ENCODE data around the gene TRPC6.

Gene TRPC6

DNA sequence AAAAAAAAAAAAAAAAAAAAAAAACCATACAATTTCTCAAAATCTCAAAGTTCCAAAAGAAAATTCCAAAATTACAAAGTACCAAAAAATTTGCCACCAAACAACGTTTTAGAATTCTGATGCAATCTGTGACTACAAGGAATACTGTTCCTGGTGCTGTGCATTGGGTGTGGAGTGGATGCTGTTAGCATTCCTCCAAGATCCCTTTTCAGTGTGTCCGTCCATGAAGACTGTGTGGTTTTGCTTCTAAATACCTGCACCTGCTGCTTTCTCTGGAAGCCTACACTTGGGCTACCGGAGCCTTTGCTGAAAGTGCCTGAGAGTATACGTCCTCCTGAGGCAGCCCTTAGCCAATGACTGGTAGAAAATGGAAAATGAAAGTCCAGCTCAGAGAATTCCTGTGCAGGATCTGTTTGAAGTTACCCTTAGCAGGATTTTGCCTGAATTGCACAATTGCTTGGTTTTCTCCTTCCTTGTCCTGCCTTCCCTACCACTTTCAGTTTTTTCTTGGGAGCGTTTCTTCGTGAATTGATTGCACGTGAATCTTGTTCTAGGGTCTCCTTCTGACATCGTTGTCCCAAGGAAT lies 140.8 kb downstream of the TRPC6 start:
- TF ChIP-seq, protein P1, sequence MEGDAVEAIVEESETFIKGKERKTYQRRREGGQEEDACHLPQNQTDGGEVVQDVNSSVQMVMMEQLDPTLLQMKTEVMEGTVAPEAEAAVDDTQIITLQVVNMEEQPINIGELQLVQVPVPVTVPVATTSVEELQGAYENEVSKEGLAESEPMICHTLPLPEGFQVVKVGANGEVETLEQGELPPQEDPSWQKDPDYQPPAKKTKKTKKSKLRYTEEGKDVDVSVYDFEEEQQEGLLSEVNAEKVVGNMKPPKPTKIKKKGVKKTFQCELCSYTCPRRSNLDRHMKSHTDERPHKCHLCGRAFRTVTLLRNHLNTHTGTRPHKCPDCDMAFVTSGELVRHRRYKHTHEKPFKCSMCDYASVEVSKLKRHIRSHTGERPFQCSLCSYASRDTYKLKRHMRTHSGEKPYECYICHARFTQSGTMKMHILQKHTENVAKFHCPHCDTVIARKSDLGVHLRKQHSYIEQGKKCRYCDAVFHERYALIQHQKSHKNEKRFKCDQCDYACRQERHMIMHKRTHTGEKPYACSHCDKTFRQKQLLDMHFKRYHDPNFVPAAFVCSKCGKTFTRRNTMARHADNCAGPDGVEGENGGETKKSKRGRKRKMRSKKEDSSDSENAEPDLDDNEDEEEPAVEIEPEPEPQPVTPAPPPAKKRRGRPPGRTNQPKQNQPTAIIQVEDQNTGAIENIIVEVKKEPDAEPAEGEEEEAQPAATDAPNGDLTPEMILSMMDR (conservative IDR thresholded peaks at IDR 0.05; ENCODE audit: low read length), result no peak
- TF ChIP-seq EZH2phosphoT487 (IDR thresholded peaks at IDR 0.05; ENCODE audit: borderline replicate concordance), result no peak
- H2AFZ ChIP-seq (ENCODE audit: low read length), result no peak overlapping the region
- H3F3A ChIP-seq (ENCODE audit: low read depth), result no peaks in the 10 kb centered on the region

DNA sequence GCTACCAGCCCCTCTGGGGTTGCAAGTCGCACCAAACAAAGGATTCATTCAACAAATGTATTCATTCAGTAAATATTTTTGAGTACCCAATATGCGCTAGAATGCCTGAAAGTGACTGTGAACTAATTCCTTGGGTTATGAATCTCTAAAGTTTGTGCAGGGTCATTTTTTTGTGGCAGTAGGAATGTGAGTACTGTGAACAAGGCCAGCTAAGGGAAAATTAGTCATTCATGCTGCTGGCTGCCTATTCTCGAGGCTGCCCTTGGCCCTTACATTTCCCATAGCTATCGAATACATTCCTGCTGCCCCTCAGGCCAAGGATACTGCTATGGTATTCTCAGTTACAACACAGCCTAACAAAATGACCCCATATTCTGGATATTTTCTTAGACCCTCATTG lies 141.6 kb downstream of the TRPC6 start:
- H3K9me3 ChIP-seq (ENCODE audit: insufficient read depth, low read depth, low read length), result no peaks in the 10 kb centered on the region
- no peaks in the 10 kb centered on the region for H3K4me1 ChIP-seq (ENCODE audit: insufficient read depth, low read length, poor library complexity, severe bottlenecking)
- H2AFZ ChIP-seq (ENCODE audit: low read length), result no peak overlapping the region
- H3K9me2 ChIP-seq (replicated peaks; ENCODE audit: low read depth, low read length), result no peaks in the 10 kb centered on the region
- TF ChIP-seq, protein P1 (conservative IDR thresholded peaks at IDR 0.05; ENCODE audit: low read length), result no peak
- no peak for TF ChIP-seq EZH2phosphoT487 (IDR thresholded peaks at IDR 0.05; ENCODE audit: borderline replicate concordance)
- H3K36me3 ChIP-seq (ENCODE audit: insufficient read depth, low read length), result no peaks in the 10 kb centered on the region
- H3K4me3 ChIP-seq (ENCODE audit: low read length, poor library complexity, severe bottlenecking), result no peak overlapping the region
- H3F3A ChIP-seq (ENCODE audit: low read depth), result no peaks in the 10 kb centered on the region
- H3K27me3 ChIP-seq (ENCODE audit: insufficient read depth, low read length, poor library complexity, severe bottlenecking), result no peaks in the 10 kb centered on the region
- H3K9ac ChIP-seq (ENCODE audit: low read depth, low read length, poor library complexity, severe bottlenecking), result no peak overlapping the region
- no peaks in the 10 kb centered on the region for H3K79me2 ChIP-seq (ENCODE audit: insufficient read depth, low read length)
- H3K4me2 ChIP-seq (ENCODE audit: low read depth, low read length, poor library complexity, severe bottlenecking), result no peak overlapping the region
- H4K20me1 ChIP-seq (ENCODE audit: insufficient read depth, low read length, poor library complexity, severe bottlenecking), result no peaks in the 10 kb centered on the region

More for the DNA sequence above, 140.8 kb downstream of the TRPC6 start:
- Histone ChIP-seq H3K9me3 (ENCODE audit: insufficient read depth, low read depth, low read length) (no peaks in the 10 kb centered on the region), H3K4me3 (ENCODE audit: low read length, poor library complexity, severe bottlenecking) (no peak overlapping the region), H3K4me1 (ENCODE audit: insufficient read depth, low read length, poor library complexity, severe bottlenecking) (no peaks in the 10 kb centered on the region), H3K36me3 (ENCODE audit: insufficient read depth, low read length) (no peaks in the 10 kb centered on the region), H3K27me3 (ENCODE audit: insufficient read depth, low read length, poor library complexity, severe bottlenecking) (no peaks in the 10 kb centered on the region), H3K79me2 (ENCODE audit: insufficient read depth, low read length) (no peaks in the 10 kb centered on the region), H4K20me1 (ENCODE audit: insufficient read depth, low read length, poor library complexity, severe bottlenecking) (no peaks in the 10 kb centered on the region), H3K4me2 (ENCODE audit: low read depth, low read length, poor library complexity, severe bottlenecking) (no peak overlapping the region), H3K9ac (ENCODE audit: low read depth, low read length, poor library complexity, severe bottlenecking) (no peak overlapping the region), H3K9me2 (replicated peaks; ENCODE audit: low read depth, low read length) (no peaks in the 10 kb centered on the region)

DNA sequence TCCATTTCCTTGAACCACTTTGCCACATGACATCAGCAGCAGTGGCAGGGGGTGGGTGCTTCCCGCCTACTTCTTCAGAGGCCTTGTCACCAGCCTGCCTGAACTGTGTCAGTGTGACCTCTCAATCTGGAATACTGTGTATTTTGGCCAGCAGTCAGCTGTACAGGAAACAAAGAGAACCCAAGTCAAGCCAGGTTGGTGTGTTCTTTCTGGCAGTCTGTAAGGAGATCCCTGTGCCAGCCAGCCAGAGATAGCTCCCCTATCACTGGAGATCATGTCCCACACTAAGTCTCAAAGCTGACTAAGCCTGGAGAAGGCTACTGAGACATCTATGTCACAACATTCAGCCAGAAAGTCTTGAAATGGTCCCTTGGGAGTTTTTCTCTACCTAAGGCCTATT lies 142.1 kb downstream of the TRPC6 start:
- H3K4me3 ChIP-seq (ENCODE audit: low read length, poor library complexity, severe bottlenecking), result no peak overlapping the region
- no peak overlapping the region for H2AFZ ChIP-seq (ENCODE audit: low read length)
- no peak overlapping the region for H3K4me2 ChIP-seq (ENCODE audit: low read depth, low read length, poor library complexity, severe bottlenecking)
- H3K9ac ChIP-seq (ENCODE audit: low read depth, low read length, poor library complexity, severe bottlenecking), result no peak overlapping the region
- no peaks in the 10 kb centered on the region for H3K79me2 ChIP-seq (ENCODE audit: insufficient read depth, low read length)
- no peaks in the 10 kb centered on the region for H4K20me1 ChIP-seq (ENCODE audit: insufficient read depth, low read length, poor library complexity, severe bottlenecking)
- H3F3A ChIP-seq (ENCODE audit: low read depth), result no peaks in the 10 kb centered on the region
- no peaks in the 10 kb centered on the region for H3K9me2 ChIP-seq (replicated peaks; ENCODE audit: low read depth, low read length)
- H3K4me1 ChIP-seq (ENCODE audit: insufficient read depth, low read length, poor library complexity, severe bottlenecking), result no peaks in the 10 kb centered on the region
- H3K36me3 ChIP-seq (ENCODE audit: insufficient read depth, low read length), result no peaks in the 10 kb centered on the region
- no peak for TF ChIP-seq EZH2phosphoT487 (IDR thresholded peaks at IDR 0.05; ENCODE audit: borderline replicate concordance)
- TF ChIP-seq, protein P1 (conservative IDR thresholded peaks at IDR 0.05; ENCODE audit: low read length), result no peak
- H3K9me3 ChIP-seq (ENCODE audit: insufficient read depth, low read depth, low read length), result no peaks in the 10 kb centered on the region
- no peaks in the 10 kb centered on the region for H3K27me3 ChIP-seq (ENCODE audit: insufficient read depth, low read length, poor library complexity, severe bottlenecking)
